Hepatocyte (in vitro differentiated cells): ENCODE measurements around the gene TTC9B. TPM values are rescaled to one million over a fixed set of nuclear protein-coding genes. Genes with fewer than 3 reads are reported as not detected.

Experiments
- DNase-seq: peaks from one replicate; pipeline ENCODE4 v3.0.0-alpha.2; 2016; ENCODE audit warnings: low spot score
- H2AFZ ChIP-seq: fragments of 200-600 bp; sonication (generic); 2 replicates; pipeline ENCODE4 v1.6.0; 2016; ENCODE audit warnings: antibody characterized with exemption, mild to moderate bottlenecking
- H3K27ac ChIP-seq: fragments of 200-600 bp; sonication (generic); 2 replicates; pipeline ENCODE4 v1.5.1; 2016; ENCODE audit warnings: mild to moderate bottlenecking
- H3K27me3 ChIP-seq: fragments of 200-600 bp; sonication (generic); 2 replicates; pipeline ENCODE4 v1.6.1; 2016
- H3K36me3 ChIP-seq: fragments of 200-600 bp; sonication (generic); replicated peaks from 2 replicates; pipeline ENCODE4 v1.5.1; 2016; ENCODE audit warnings: low read depth; ENCODE audit not compliant: insufficient read depth
- H3K4me1 ChIP-seq: fragments of 200-600 bp; sonication (generic); 2 replicates; pipeline ENCODE4 v1.5.1; 2016; ENCODE audit warnings: mild to moderate bottlenecking, moderate library complexity; ENCODE audit not compliant: insufficient read depth
- H3K4me2 ChIP-seq: fragments of 200-600 bp; sonication (generic); 2 replicates; pipeline ENCODE4 v1.6.0; 2016
- H3K4me3 ChIP-seq: fragments of 200-600 bp; sonication (generic); 2 replicates; pipeline ENCODE4 v1.5.1; 2016; ENCODE audit warnings: mild to moderate bottlenecking
- H3K79me2 ChIP-seq: fragments of 200-600 bp; sonication (generic); 2 replicates; pipeline ENCODE4 v1.6.0; 2017; ENCODE audit warnings: mild to moderate bottlenecking
- H3K9me2 ChIP-seq: fragments of 200-600 bp; sonication (generic); replicated peaks from 2 replicates; pipeline ENCODE4 v1.6.0; 2017; ENCODE audit warnings: mild to moderate bottlenecking; ENCODE audit not compliant: insufficient read depth
- H3K9me3 ChIP-seq: fragments of 200-600 bp; sonication (generic); 2 replicates; pipeline ENCODE4 v1.5.1; 2016; ENCODE audit warnings: low read depth, mild to moderate bottlenecking
- H4K20me1 ChIP-seq: fragments of 200-600 bp; sonication (generic); 2 replicates; pipeline ENCODE4 v1.6.0; 2016; ENCODE audit warnings: mild to moderate bottlenecking; ENCODE audit not compliant: insufficient read depth, poor library complexity, severe bottlenecking
- EZH2 ChIP-seq: fragments of 200-600 bp; sonication (generic); IDR thresholded peaks from 2 replicates; pipeline ENCODE4 v1.6.1; 2016; ENCODE audit warnings: antibody characterized with exemption, mild to moderate bottlenecking, borderline replicate concordance
- EZH2phosphoT487 ChIP-seq: fragments of 200-600 bp; sonication (generic); IDR thresholded peaks from one replicate; pipeline ENCODE4 v1.6.1; 2018; ENCODE audit warnings: antibody characterized with exemption, mild to moderate bottlenecking, low read depth, moderate library complexity; ENCODE audit not compliant: unreplicated experiment, severe bottlenecking
- WGBS: methylation state at CpG from one replicate; pipeline ENCODE4 v1.1.6; 2016; ENCODE audit warnings: low lambda C conversion rate; ENCODE audit errors: missing lambda C conversion rate; 5-methylcytosine and 5-hydroxymethylcytosine counted together
- polyA plus RNA-seq: library from polyadenylated mRNA; unstranded; fragments of >200 nt; fragmentation: Nextera tagmentation; extraction: Ambion mirVana; gene quantifications from 2 replicates; pipeline ENCODE4 v1.2.1, GENCODE V29; 2016
- total RNA-seq: library from RNA; depleted of rRNA; stranded (reverse); fragments of >200 nt; gene quantifications from 2 replicates; pipeline ENCODE4 v1.2.3, GENCODE V29; 2014
- TF ChIP-seq, protein P1 (sequence below): fragments of 200-600 bp; sonication (generic); IDR thresholded peaks from 2 replicates; pipeline ENCODE4 v1.5.1; 2016; ENCODE audit warnings: antibody characterized with exemption, mild to moderate bottlenecking; ENCODE audit not compliant: poor library complexity

Gene TTC9B
- total and polyA plus RNA-seq, 2 experiments from 2014 or later = 0.21 TPM; not detected in 1

DNA sequence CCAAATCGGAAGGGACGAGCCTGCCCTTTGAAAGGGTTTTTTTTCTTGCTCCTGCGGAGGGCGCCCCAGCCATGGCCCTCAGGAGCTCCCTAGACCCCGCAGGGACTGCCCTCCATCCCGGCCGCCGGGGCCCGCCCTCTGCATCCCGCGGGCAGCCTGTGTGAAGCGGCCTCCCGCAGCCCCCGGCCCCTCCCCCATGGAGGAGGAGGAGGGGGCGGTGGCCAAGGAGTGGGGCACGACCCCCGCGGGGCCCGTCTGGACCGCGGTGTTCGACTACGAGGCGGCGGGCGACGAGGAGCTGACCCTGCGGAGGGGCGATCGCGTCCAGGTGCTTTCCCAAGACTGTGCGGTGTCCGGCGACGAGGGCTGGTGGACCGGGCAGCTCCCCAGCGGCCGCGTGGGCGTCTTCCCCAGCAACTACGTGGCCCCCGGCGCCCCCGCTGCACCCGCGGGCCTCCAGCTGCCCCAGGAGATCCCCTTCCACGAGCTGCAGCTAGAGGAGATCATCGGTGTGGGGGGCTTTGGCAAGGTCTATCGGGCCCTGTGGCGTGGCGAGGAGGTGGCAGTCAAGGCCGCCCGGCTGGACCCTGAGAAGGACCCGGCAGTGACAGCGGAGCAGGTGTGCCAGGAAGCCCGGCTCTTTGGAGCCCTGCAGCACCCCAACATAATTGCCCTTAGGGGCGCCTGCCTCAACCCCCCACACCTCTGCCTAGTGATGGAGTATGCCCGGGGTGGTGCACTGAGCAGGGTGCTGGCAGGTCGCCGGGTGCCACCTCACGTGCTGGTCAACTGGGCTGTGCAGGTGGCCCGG lies 26.1 kb downstream of the TTC9B start:
- peaks cover 4% of the 10 kb centered on the region for H3K4me1 ChIP-seq
- H3K36me3 ChIP-seq = no peaks in the 10 kb centered on the region
- WGBS = 36% methylated on average over 36 of the region's 62 CpGs
- peak; percentile 55 for DNase-seq
- H4K20me1 ChIP-seq = no peaks in the 10 kb centered on the region
- no peak overlapping the region for H3K27ac ChIP-seq
- peak overlapping the region; percentile 99 for H3K4me2 ChIP-seq
- H2AFZ ChIP-seq = peak overlapping the region; percentile 99
- no peaks in the 10 kb centered on the region for H3K79me2 ChIP-seq
- H3K9me3 ChIP-seq = no peaks in the 10 kb centered on the region
- no peaks in the 10 kb centered on the region for H3K9me2 ChIP-seq
- H3K27me3 ChIP-seq = no peaks in the 10 kb centered on the region
- TF ChIP-seq, protein P1, sequence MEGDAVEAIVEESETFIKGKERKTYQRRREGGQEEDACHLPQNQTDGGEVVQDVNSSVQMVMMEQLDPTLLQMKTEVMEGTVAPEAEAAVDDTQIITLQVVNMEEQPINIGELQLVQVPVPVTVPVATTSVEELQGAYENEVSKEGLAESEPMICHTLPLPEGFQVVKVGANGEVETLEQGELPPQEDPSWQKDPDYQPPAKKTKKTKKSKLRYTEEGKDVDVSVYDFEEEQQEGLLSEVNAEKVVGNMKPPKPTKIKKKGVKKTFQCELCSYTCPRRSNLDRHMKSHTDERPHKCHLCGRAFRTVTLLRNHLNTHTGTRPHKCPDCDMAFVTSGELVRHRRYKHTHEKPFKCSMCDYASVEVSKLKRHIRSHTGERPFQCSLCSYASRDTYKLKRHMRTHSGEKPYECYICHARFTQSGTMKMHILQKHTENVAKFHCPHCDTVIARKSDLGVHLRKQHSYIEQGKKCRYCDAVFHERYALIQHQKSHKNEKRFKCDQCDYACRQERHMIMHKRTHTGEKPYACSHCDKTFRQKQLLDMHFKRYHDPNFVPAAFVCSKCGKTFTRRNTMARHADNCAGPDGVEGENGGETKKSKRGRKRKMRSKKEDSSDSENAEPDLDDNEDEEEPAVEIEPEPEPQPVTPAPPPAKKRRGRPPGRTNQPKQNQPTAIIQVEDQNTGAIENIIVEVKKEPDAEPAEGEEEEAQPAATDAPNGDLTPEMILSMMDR = peak; percentile 30
- no peak for TF ChIP-seq EZH2
- H3K4me3 ChIP-seq = peak overlapping the region; percentile 85

DNA sequence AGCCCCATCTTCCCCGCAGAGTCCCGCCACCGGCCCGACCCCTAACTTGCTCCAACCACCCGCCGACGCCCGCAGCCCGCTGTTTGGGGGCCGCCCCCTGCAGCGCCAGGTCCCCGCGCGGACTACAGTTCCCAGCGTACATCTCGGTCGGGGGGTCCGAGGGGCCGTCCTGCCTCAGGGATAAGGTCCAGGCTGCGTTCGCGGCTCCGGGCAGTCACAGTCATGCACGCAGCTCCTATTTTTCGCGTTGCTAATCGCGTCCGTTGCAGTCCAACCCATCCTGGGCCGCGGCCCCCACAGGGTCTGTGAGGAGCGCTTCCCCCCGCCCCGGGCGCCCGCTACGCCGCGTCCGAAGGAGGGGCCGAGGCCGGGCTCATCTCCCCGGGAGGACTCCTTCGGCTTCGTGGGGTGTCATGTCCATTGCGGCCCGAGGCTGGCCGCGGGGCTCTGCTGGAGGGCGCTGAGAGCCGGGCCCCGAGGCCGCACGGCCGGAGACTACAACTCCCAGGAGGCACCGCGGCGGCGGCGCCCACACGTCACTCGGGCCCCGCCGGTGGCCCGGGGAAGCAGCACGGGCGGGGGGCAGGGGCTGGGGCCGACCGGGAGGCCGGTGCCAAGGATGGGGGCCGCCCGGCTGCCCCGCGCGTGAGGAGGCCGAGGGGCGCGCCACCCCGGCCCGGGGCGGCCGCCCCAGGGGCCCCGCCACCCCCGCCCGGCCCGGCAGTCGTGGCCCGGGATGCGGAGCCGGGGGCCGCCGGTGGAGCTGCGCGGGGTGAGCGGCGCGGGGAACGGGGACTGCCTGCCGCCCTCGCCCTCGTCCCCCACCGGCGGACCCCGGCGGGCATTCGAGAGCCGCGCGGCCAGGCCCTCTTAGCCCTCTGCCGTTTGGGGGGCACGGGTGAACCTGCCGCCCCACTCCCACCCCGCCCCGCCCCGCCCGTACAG lies 27.0 kb downstream of the TTC9B start, which contains the start of gene MAP3K10:
MAP3K10 (plus strand) TSS at position 536 of the 945 bp plus-strand sequence. CDS start 606 bp downstream, outside the sequence.
- TF ChIP-seq EZH2 (no peak), EZH2phosphoT487 (no peak)
- TF ChIP-seq, protein P1 = no peak
- H2AFZ ChIP-seq = peak within 1 kb of the TSS; percentile 100
- no peaks in the 10 kb centered on the region for H3K27me3 ChIP-seq
- peak within 1 kb of the TSS; percentile 96 for H3K27ac ChIP-seq
- no peaks in the 10 kb centered on the region for H3K9me2 ChIP-seq
- H3K36me3 ChIP-seq = no peaks in the 10 kb centered on the region
- H3K4me2 ChIP-seq = peak within 1 kb of the TSS; percentile 99
- peaks cover 4% of the 10 kb centered on the region for H3K4me1 ChIP-seq
- DNase-seq = peak; percentile 88
- no peaks in the 10 kb centered on the region for H3K9me3 ChIP-seq
- H3K79me2 ChIP-seq = no peaks in the 10 kb centered on the region
- H4K20me1 ChIP-seq = no peaks in the 10 kb centered on the region
- H3K4me3 ChIP-seq = peak within 1 kb of the TSS; percentile 85
- WGBS = 2% methylated on average over 34 of the region's 116 CpGs

DNA sequence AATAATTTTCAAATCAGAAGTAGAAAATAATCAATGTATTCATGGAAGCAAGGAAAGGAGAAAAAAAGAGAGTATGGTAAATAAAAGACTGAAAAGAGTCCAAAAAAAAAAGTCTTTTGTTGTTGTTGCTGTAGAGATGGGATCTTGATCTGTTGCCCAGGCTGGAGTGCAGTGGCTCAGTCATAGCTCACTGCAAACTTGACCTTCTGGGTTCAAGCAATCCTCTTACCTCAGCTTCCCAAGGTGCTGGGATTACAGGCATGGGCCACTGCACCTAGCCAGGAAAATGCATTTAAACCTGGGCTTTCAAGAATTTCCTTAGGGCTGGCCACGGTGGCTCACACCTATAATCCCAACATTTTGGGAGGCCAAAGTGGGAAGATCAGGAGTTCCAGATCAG lies 33.9 kb downstream of the TTC9B start:
- no peaks in the 10 kb centered on the region for H4K20me1 ChIP-seq
- no peak overlapping the region for H3K4me3 ChIP-seq
- no peak for DNase-seq
- 83% methylated on average over 1 of the region's 1 CpG for WGBS
- TF ChIP-seq, protein P1 = no peak
- TF ChIP-seq EZH2phosphoT487 = no peak
- TF ChIP-seq EZH2 = no peak
- no peak overlapping the region for H3K27ac ChIP-seq
- no peaks in the 10 kb centered on the region for H3K27me3 ChIP-seq
- H3K9me2 ChIP-seq = no peaks in the 10 kb centered on the region
- H3K4me2 ChIP-seq = no peak overlapping the region
- H2AFZ ChIP-seq = no peak overlapping the region
- H3K36me3 ChIP-seq = no peaks in the 10 kb centered on the region
- no peaks in the 10 kb centered on the region for H3K9me3 ChIP-seq
- H3K79me2 ChIP-seq = no peaks in the 10 kb centered on the region
- H3K4me1 ChIP-seq = no peaks in the 10 kb centered on the region
